Thoracic aorta (tissue), 2 donors: ENCODE data around the gene ADAMTS2. TPM values are rescaled to one million over a fixed set of nuclear protein-coding genes. Genes with fewer than 3 reads are reported as not detected.

Source experiments
- ATAC-seq: fragments of 150-250 bp; one replicate; pipeline ENCODE4 v1.8.0; 2017; ENCODE audit warnings: low read depth; ENCODE audit not compliant: insufficient number of reproducible peaks, low FRiP score
- DNase-seq: peaks from one replicate; pipeline ENCODE4 v3.0.0-alpha.2; 2020; ENCODE audit warnings: low spot score
- H3K27ac ChIP-seq, 2 donors: fragments of 200-600 bp; sonication (generic); 1 replicate in 1 of 2; 2 replicates in 1 of 2; pipeline ENCODE4 v1.5.1; 2016; ENCODE audit warnings: mild to moderate bottlenecking in 2 of 2, moderate library complexity in 2 of 2
- H3K27me3 ChIP-seq: fragments of 200-600 bp; sonication (generic); replicated peaks from 2 replicates; pipeline ENCODE4 v1.6.0; 2016; ENCODE audit warnings: mild to moderate bottlenecking; ENCODE audit not compliant: insufficient read depth
- H3K36me3 ChIP-seq: fragments of 200-600 bp; sonication (generic); one replicate; pipeline ENCODE4 v1.5.1; 2016
- H3K4me1 ChIP-seq, 2 donors: fragments of 200-600 bp; sonication (generic); 1 replicate in 1 of 2; 2 replicates in 1 of 2; pipeline versions ENCODE4 v1.5.1 to v1.6.0; 2016; ENCODE audit warnings: low read depth in 2 of 2, mild to moderate bottlenecking in 1 of 2; ENCODE audit not compliant: control insufficient read depth in 1 of 2
- H3K4me3 ChIP-seq: fragments of 200-600 bp; sonication (generic); 2 replicates; pipeline ENCODE4 v1.5.1; 2016; ENCODE audit warnings: mild to moderate bottlenecking
- H3K9me3 ChIP-seq: fragments of 200-600 bp; sonication (generic); 2 replicates; pipeline ENCODE4 v1.5.1; 2016
- CTCF ChIP-seq: fragments of 200-600 bp; sonication (generic); IDR thresholded peaks from one replicate; pipeline ENCODE4 v1.5.1; 2019; ENCODE audit warnings: antibody characterized with exemption
- total RNA-seq, 2 donors: library from RNA; depleted of rRNA; stranded (reverse); fragments of >200 nt; gene quantifications; one replicate each; pipeline versions ENCODE4 v1.1.0 to v1.2.3, GENCODE V29; 2016

Gene ADAMTS2
- total RNA-seq, 2 donors from 2014 or later, result 34.4 to 60.7 TPM

- DNase-seq, result no peak
- no peaks in the 10 kb centered on the region for H3K36me3 ChIP-seq
- TF ChIP-seq CTCF, result no peak
Measured at GRCh38 chr5:179122411-179123108, 222.7 kb downstream of the ADAMTS2 start.

GRCh38 chr5:179121667-179122111 lies 223.6 kb downstream of the ADAMTS2 start:
- Histone ChIP-seq H3K27ac (no peak overlapping the region), H3K9me3 (no peaks in the 10 kb centered on the region), H3K4me1 (no peaks in the 10 kb centered on the region), H3K4me3 (no peak overlapping the region), H3K27me3 (no peaks in the 10 kb centered on the region), H3K36me3 (no peaks in the 10 kb centered on the region)
- DNase-seq (no peak), ATAC-seq (no peak)
- TF ChIP-seq CTCF, result no peak

More at GRCh38 chr5:179122411-179123108, 222.7 kb downstream of the ADAMTS2 start:
- Histone ChIP-seq H3K4me3 (no peak overlapping the region), H3K9me3 (no peaks in the 10 kb centered on the region), H3K4me1 (no peaks in the 10 kb centered on the region), H3K27ac (no peak overlapping the region), H3K27me3 (no peaks in the 10 kb centered on the region)
- ATAC-seq, result no peak

- no peaks in the 10 kb centered on the region for H3K27me3 ChIP-seq
- no peak overlapping the region for H3K4me3 ChIP-seq
- no peaks in the 10 kb centered on the region for H3K4me1 ChIP-seq
- no peaks in the 10 kb centered on the region for H3K36me3 ChIP-seq
- ATAC-seq (no peak), DNase-seq (no peak)
- H3K9me3 ChIP-seq, result no peaks in the 10 kb centered on the region
- H3K27ac ChIP-seq, result no peak overlapping the region
- no peak for TF ChIP-seq CTCF
Measured at GRCh38 chr5:179120951-179121666, 224.2 kb downstream of the ADAMTS2 start.

- Histone ChIP-seq H3K9me3 (peaks cover 4% of the 10 kb centered on the region), H3K4me3 (no peak overlapping the region), H3K36me3 (no peaks in the 10 kb centered on the region), H3K27me3 (no peaks in the 10 kb centered on the region), H3K27ac (no peak overlapping the region), H3K4me1 (no peaks in the 10 kb centered on the region)
- no peak for DNase-seq
- no peak for TF ChIP-seq CTCF
- no peak for ATAC-seq
Measured at GRCh38 chr5:179120421-179120861, 224.8 kb downstream of the ADAMTS2 start.

GRCh38 chr5:179119415-179120170 lies 225.7 kb downstream of the ADAMTS2 start:
- no peak for TF ChIP-seq CTCF
- Histone ChIP-seq H3K27ac (no peak overlapping the region), H3K27me3 (no peaks in the 10 kb centered on the region), H3K4me1 (no peaks in the 10 kb centered on the region), H3K36me3 (no peaks in the 10 kb centered on the region), H3K4me3 (no peak overlapping the region), H3K9me3 (peaks cover 11% of the 10 kb centered on the region)
- no peak for DNase-seq
- ATAC-seq, result no peak
